ENCODE measurements around the gene ARHGAP4. TPM values are rescaled to one million over a fixed set of nuclear protein-coding genes. Genes with fewer than 3 reads are reported as not detected.

ARHGAP4 gene
- total and polyA plus RNA-seq, 2 donors (not counting 3 experiments of a cell fraction or from before 2014, with no cell fraction given): 20.9 to 33.3 TPM

DNA sequence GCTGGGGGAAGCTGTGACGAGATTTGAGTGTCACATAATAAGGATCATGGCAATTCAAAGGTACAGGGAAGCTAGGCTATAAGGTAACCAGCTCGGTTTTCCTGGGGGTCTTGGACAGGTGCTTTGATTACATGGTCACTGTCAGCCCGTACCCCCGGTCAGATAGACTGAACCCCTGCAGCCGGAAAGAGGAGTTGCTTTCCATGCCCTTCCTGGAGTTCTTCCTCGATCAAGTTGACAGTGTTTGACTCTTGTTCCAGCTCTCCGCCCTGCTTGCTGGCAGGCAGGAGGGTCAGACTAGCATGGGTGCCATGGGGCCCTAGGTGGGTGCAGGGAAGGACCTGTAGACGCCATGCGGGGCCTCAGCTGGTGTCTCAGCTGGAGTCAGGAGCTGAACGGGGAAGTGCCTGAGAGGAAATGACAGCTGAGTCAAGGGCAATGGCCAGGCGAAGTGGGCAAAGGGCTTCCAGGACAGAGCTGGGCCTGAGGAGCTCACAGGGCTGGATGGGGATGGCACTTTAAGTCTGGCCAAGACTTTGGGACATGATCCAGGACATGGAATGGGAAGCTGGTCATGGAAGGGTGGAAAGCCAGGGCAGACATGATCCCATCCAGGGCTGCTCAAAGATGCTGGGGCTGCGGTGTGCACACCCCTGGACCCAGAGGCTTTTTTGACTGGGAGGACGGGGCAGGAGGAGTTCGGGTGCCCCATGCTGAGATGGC lies 48.1 kb upstream of the ARHGAP4 start:
- Histone ChIP-seq H3K4me3 (replicated peaks in 1 of 3; ENCODE audit: insufficient read depth in 1 of 3, low read depth in 1 of 3, low read length in 3 of 3) (no peak overlapping the region), H3K4me1 (ENCODE audit: control insufficient read depth, extremely low read depth, insufficient read depth, low read length) (peaks cover 21% of the 10 kb centered on the region), H3K9me3 (replicated peaks; ENCODE audit: control insufficient read depth, insufficient read depth, low read length) (no peaks in the 10 kb centered on the region), H3K27me3 (ENCODE audit: control insufficient read depth in 2 of 2, insufficient read depth in 2 of 2, low read length in 2 of 2) (no peaks in the 10 kb centered on the region), H3K27ac (ENCODE audit: insufficient read depth, low read depth, low read length) (peak overlapping the region; percentile 98), H3K36me3 (ENCODE audit: control insufficient read depth in 2 of 2, extremely low read depth in 1 of 2, insufficient read depth in 2 of 2, low read length in 2 of 2) (no peaks in the 10 kb centered on the region), H3K4me2 (ENCODE audit: insufficient read depth, low read length) (peak overlapping the region; percentile 73), H3K9me1 (replicated peaks; ENCODE audit: control insufficient read depth, extremely low read depth, insufficient read depth, low read length) (no peaks in the 10 kb centered on the region), H4K20me1 (replicated peaks; ENCODE audit: control insufficient read depth, extremely low read depth, insufficient read depth, low read length) (no peaks in the 10 kb centered on the region), H3K79me2 (ENCODE audit: control insufficient read depth, insufficient read depth, low read length) (peaks cover 21% of the 10 kb centered on the region), H2AFZ (ENCODE audit: low read depth, low read length) (no peak overlapping the region), H3K9ac (replicated peaks; ENCODE audit: extremely low read depth, insufficient read depth, low read length) (peak overlapping the region; percentile 97)
- dilution Hi-C loops (cut with MboI; ENCODE audit: extremely low pct_ligation_motif_present, low sequenced_read_pairs): no loop called here
- BruUV-seq (replicated peaks): no TSS peak
- ChIA-PET CTCF (interaction anchor here (1.1 to 1.3 kb wide), 2 partner anchors 39 to 47 kb away, joined by 3 to 8 read pairs; no protein-coding TSS in a partner anchor), POLR2A (no interaction called here)
- FAIRE-seq (peak; percentile 75), DNase-seq (ENCODE audit: low read depth, low spot score) (peak; percentile 13)
- intact Hi-C loops (cut with micrococcal nuclease): no loop called here
- no peak for TF ChIP-seq POLR2AphosphoS5 (IDR thresholded peaks at IDR 0.05; ENCODE audit: insufficient read depth, low read depth, low read length)
- TF ChIP-seq POLR2A (IDR thresholded peaks at IDR 0.05; ENCODE audit: low read depth, low read length): no peak
- no peak for TF ChIP-seq GATA2 (IDR thresholded peaks at IDR 0.05; ENCODE audit: insufficient read depth, insufficient read length, low read depth, low read length)
- TF ChIP-seq EZH2 (IDR thresholded peaks at IDR 0.05; ENCODE audit: borderline replicate concordance, low read depth, low read length, severe bottlenecking): no peak
- TF ChIP-seq, protein P1, sequence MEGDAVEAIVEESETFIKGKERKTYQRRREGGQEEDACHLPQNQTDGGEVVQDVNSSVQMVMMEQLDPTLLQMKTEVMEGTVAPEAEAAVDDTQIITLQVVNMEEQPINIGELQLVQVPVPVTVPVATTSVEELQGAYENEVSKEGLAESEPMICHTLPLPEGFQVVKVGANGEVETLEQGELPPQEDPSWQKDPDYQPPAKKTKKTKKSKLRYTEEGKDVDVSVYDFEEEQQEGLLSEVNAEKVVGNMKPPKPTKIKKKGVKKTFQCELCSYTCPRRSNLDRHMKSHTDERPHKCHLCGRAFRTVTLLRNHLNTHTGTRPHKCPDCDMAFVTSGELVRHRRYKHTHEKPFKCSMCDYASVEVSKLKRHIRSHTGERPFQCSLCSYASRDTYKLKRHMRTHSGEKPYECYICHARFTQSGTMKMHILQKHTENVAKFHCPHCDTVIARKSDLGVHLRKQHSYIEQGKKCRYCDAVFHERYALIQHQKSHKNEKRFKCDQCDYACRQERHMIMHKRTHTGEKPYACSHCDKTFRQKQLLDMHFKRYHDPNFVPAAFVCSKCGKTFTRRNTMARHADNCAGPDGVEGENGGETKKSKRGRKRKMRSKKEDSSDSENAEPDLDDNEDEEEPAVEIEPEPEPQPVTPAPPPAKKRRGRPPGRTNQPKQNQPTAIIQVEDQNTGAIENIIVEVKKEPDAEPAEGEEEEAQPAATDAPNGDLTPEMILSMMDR (IDR thresholded peaks at IDR 0.05; ENCODE audit: extremely low read depth in 1 of 2, insufficient read depth in 1 of 2, low read depth in 1 of 2, low read length in 2 of 2): no peak
- no peak for TF ChIP-seq MYC (IDR thresholded peaks at IDR 0.05; ENCODE audit: low read depth, low read length)
- TF ChIP-seq, protein P2, sequence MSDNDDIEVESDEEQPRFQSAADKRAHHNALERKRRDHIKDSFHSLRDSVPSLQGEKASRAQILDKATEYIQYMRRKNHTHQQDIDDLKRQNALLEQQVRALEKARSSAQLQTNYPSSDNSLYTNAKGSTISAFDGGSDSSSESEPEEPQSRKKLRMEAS (IDR thresholded peaks at IDR 0.05; ENCODE audit: insufficient read depth, insufficient read length): no peak
- no peak for TF ChIP-seq FOS (IDR thresholded peaks at IDR 0.05; ENCODE audit: borderline replicate concordance, insufficient read depth, low read length)
- TF ChIP-seq JUN (IDR thresholded peaks at IDR 0.05; ENCODE audit: borderline replicate concordance, insufficient read depth, insufficient read length, low read depth): no peak

Measured in endothelial cell of umbilical vein (primary cell).